HG03060 (cell line): Measurements from ENCODE around the gene MEPCE.
"Not testable (repeated sequence)": the region's sequence is repeated elsewhere in the genome, so short reads cannot be mapped to it uniquely, and the experiment has no call there.

Experiments
- ATAC-seq: cut with Tn5 transposase; IDR thresholded peaks from one replicate; pipeline ENCODE4 v1.9.1; 2021; ENCODE audit warnings: low read depth, moderate number of reproducible peaks; ENCODE audit not compliant: unreplicated experiment

The MEPCE gene

DNA sequence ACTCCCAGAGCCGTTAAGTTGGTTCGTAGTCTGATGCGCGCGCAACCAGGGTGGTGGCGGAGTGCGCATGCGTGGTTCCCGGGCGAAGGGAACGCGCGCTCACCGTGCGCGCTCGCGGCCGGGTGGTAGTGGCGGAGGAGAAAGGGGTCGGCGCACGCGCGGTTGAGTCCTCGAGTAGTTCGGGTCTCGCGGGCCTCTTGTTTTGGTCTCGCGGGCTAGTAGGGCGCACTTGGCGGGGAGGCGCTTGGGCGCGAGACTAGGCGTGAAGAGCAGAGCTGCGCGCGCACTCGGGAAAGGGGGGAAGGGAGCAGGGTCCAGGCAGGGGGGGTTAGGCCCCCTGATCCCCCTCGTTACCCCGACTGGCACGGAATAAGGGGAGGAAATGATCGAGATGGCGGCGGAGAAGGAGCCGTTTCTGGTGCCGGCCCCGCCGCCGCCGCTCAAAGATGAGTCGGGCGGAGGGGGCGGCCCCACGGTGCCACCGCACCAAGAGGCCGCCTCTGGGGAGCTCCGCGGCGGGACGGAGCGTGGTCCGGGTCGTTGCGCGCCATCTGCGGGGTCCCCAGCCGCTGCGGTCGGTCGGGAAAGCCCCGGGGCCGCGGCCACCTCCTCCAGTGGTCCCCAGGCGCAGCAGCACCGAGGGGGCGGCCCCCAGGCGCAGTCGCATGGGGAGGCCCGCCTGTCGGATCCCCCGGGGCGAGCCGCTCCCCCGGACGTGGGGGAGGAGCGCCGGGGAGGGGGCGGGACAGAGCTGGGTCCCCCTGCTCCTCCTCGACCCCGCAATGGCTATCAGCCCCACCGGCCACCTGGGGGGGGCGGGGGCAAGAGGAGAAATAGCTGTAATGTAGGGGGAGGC is at the start of gene MEPCE:
Gene MEPCE (plus strand): TSS at position 195 of the 856 bp plus-strand sequence. CDS start 188 bp downstream, at position 383.
- ATAC-seq: peak; percentile 17

DNA sequence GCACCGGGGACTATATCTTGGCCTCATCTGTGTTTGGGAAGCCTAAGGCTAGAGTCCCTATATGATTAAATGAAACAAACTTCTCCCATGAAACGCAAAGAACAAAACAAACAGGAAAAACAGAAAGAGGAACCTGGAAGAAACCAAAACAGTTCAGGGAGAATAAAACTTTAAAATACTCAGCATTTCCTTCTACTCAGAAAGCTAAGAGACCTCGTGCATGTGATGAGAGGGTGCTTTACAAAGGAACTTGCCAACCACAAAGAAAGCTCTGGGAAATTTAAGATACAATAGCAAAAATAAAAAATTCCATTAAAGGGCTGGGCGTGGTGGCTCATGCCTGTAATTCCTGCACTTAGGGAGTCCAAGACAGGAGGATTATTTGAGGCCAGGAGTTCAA is 49.4 kb upstream of the MEPCE start:
- ATAC-seq: no peak

DNA sequence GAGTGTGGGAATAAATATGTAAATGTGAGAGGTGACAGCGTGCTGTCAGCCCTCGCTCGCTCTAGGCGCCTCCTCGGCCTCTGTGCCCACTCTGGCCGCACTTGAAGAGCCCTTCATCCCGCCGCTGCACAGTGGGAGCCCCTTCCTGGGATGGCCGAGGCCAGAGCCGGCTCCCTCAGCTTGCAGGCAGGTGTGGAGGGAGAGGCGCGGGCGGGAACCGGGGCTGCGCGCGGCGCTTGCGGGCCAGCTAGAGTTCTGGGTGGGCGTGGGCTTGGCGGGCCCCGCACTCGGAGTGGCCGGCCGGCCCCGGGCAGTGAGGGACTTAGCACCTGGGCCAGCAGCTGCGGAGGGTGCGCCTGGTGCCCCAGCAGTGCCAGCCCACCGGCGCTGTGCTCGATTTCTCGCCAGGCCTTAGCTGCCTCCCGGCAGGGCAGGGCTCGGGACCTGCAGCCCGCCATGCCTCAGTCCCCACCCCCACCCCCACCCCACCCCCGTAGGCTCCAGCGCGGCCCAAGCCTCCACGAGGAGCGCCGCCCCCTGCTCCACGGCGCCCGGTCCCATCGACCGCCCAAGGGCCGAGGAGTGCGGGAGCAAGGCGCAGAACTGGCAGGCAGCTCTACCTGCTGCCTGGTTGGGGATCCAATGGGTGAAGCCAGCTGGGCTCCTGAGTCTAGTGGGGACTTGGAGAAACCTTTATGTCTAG is 47.9 kb upstream of the MEPCE start:
- ATAC-seq: not testable (repeated sequence)

GRCh38 chr7:100382234-100382853 is 47.3 kb upstream of the MEPCE start:
- not testable (repeated sequence) for ATAC-seq

DNA sequence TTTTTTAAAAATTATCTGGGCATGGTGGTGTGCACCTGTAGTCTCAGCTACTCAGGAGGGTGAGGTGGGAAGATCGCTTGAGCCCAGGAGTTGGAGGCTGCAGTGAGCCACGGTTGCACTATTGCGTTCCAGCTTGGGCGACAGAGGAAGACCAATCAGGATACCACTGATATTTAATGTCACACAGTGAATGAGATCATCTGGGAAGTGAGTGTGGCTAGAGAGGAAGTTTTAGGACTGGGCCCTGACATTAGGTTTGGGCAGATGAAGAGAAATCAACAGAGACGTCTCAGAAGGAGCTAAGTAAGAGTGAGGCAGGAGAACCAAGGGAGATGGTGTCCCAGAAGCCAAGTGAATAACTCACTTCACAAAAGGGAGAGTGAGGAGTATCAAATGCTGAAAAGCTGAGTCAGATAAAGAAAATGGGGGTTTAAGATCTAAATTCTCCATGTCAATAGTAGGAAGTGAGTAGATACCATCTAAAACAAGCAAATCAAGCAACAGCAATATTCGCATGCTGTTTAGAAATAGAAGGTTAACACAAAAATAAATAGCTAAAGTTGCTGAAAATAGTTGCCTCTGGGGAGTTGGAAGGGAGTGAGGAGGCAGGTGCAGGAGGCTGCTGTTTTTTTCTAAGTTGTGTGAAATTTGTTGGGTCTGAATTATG is 44.9 kb upstream of the MEPCE start:
- ATAC-seq: no peak

DNA sequence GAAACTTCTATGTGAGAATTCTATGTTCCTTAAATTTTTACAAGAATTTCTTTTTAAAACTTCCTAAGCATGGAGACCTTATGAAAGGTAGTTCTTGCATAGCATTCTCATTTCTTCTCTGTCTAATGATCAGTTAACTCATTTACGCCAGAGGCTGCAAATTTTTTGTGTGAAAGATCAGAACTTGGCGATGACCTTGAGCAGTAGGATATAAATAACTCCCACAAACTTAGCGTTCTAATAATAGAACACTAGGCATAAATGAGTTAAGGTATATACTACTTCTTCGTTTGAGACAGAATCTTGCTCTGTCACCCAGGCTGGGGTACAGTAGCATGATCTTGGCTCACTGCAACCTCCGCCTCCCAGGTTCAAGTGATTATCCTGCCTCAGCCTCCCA is 42.7 kb upstream of the MEPCE start:
- ATAC-seq: no peak

GRCh38 chr7:100387695-100388094 is 41.9 kb upstream of the MEPCE start:
- no peak for ATAC-seq

GRCh38 chr7:100389437-100390088 is 40.1 kb upstream of the MEPCE start:
- ATAC-seq: no peak

GRCh38 chr7:100390286-100391009 is 39.2 kb upstream of the MEPCE start:
- ATAC-seq: no peak

GRCh38 chr7:100393233-100393905 is 36.3 kb upstream of the MEPCE start:
- no peak for ATAC-seq

DNA sequence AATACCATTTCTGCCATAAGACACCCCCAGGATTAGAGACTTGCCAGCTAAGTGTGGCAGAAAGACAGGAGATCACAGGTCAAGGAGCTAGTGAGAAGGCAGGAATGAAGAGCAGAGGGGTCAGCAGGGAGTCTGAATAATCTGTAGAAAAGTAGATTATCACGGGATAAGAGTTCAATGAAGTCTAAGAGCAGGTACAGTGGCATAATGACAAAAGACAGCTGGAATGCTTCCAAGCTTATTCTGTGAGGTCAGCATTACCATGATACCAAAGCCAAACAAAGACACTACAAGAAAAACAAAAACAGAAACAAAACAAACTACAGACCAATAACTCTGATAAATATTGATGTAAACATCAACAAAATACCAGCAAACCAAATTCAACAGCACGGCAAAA is 35.6 kb upstream of the MEPCE start:
- no peak for ATAC-seq

- ATAC-seq: peak; percentile 84
These were observed 33.1 kb upstream of the MEPCE start for GRCh38 chr7:100396421-100396982.

DNA sequence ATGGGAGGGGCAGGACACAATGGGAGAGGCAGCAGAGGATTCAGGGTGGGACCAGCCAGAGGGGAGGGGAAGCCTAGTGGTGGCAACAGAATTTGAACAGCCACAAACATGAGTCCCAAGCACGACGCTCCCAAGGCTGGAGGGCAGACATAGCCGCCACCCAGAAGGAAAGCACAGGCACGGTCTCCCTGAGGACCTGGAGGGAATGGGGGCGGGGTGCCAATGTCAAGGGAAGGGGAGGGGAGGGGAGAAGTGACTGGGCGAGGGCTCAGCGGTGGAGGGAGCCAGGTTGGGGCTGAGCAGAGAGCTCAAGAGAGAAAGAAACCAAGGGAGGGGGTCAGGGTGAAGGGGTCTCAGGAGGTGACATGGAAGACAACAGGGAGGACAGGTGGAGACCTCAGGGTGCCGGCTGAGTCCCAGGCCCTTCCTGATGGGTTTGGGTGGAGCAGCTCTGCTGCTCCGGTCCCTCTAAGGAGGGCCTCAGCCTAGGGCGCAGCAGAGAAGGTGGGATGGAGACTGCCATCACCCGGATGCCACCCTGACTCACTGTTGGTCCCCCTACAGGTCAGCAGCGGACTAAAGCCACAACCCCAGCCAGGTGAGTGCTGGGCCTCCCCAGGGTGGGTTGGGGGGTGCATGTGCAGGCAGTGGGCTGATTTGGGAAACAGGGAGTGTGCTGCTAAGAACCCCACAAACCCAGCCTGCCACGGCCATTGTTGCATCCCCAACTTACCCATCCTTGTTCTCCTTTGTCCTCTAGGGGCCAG is 32.1 kb upstream of the MEPCE start:
- no peak for ATAC-seq

DNA sequence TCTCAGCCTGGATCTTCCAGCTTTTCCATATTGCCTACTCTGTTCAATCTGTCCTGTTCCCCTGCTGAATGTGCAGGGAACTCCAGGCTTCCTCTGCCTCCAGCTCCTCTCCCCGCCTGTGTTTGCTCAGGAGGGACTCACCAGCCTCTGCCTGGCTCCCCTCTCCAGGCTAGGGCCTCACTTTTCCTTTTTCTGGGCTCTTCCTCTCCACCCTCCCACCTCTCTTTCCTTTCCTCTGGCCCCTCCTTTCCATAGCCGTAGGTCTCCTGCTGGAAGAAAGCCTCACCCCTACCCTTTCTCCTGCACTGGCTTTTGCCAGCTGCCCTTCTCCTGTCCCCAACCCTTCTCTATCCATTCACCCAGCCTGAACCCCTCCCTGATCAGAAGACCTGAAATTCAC is 31.4 kb upstream of the MEPCE start:
- ATAC-seq: no peak

GRCh38 chr7:100400041-100400440 is 29.6 kb upstream of the MEPCE start:
- ATAC-seq: no peak

DNA sequence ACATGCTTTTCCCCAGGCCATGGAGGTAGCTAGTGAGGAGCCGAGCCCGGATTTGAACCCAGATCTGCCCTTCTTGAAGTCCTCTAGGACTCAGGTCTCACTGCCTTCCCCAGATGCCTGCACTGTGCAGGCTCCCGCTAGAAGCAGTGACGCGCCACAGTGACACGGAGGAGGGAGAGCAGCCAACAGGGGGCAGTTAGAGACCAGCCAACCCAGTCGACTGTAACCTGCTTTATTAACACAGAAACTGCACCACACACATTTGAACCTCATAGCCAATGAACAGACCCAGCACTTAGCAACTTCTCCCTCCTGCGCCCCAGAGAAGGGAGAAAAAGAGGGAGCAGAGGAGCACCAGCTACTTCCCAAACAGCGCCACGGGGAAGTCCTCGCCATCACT is 29.0 kb upstream of the MEPCE start:
- ATAC-seq: no peak

DNA sequence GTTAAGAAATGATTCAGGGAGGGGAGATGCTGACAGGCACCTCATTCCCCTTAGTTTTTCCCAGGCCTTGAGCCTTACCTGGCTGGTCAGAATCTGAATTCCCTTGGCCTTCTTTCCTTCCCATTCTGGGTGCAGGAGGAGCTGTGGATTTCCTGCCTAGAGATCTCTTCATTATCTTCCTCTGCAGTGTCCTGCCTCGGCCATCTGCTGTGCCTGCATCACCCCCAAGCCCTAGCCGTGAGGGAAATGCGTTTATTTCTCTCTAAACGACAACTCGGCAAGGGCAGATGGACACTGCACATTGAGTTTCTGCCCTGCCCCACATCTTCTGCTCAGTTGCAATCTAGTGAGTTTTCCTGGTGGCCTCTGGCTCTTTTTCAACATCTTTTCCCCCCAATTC is 27.8 kb upstream of the MEPCE start:
- no peak for ATAC-seq

DNA sequence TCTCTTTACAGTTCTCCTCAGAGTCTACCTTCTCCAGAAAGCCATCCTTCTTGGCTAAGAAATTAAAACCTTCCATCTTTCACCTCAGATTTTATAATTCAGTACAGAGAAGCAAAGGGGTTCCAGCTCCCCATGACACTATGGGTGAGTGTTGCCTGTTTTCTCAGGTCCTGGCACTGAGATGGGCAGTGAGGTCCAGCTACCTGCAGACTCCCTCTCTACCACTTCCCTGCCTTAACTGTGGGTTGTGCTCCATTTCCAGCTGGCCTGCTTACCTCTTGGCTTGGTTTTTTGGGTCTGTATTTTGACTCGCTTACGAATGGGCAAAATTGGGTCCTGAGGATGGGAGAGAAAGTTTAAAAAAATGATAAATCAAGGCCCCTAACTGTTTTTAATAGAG is 27.4 kb upstream of the MEPCE start:
- no peak for ATAC-seq
